GM23338 (cell line): ENCODE results near the gene SOX12. TPM values are rescaled to one million over a fixed set of nuclear protein-coding genes. Genes with fewer than 3 reads are reported as not detected.

Experiments
- ATAC-seq: fragments of 200-7000 bp; cut with Tn5 transposase; 3 replicates; pipeline ENCODE4 v1.9.1; 2020
- DNase-seq: peaks from one replicate; pipeline ENCODE4 v3.0.0-alpha.2; 2015; ENCODE audit warnings: low spot score
- H2AFZ ChIP-seq: fragments of 200-600 bp; sonication (generic); 2 replicates; pipeline ENCODE4 v1.8.0; 2016; ENCODE audit warnings: antibody characterized with exemption, mild to moderate bottlenecking, moderate library complexity
- H3F3A ChIP-seq: fragments of 200-600 bp; sonication (generic); replicated peaks from 2 replicates; pipeline ENCODE4 v1.8.0; 2017; ENCODE audit warnings: antibody characterized with exemption, mixed run types, low read depth
- H3K27ac ChIP-seq: fragments of 200-600 bp; sonication (generic); 2 replicates; pipeline ENCODE4 v1.6.1; 2016; ENCODE audit warnings: low read depth
- H3K27me3 ChIP-seq: fragments of 200-600 bp; sonication (generic); 2 replicates; pipeline ENCODE4 v1.8.0; 2016; ENCODE audit warnings: mild to moderate bottlenecking, mixed run types, moderate library complexity; ENCODE audit not compliant: insufficient read depth
- H3K36me3 ChIP-seq: fragments of 200-600 bp; sonication (generic); 2 replicates; pipeline ENCODE4 v1.8.0; 2016; ENCODE audit warnings: mild to moderate bottlenecking; ENCODE audit not compliant: insufficient read depth
- H3K4me1 ChIP-seq: fragments of 200-600 bp; sonication (generic); 2 replicates; pipeline ENCODE4 v1.8.0; 2016; ENCODE audit warnings: mild to moderate bottlenecking, moderate library complexity; ENCODE audit not compliant: insufficient read depth
- H3K4me2 ChIP-seq: fragments of 200-600 bp; sonication (generic); 2 replicates; pipeline ENCODE4 v1.7.1; 2017; ENCODE audit warnings: mixed run types
- H3K4me3 ChIP-seq: fragments of 200-600 bp; sonication (generic); 2 replicates; pipeline ENCODE4 v1.6.1; 2016; ENCODE audit warnings: mixed run types
- H3K79me2 ChIP-seq: fragments of 200-600 bp; sonication (generic); replicated peaks from 2 replicates; pipeline ENCODE4 v1.8.0; 2017; ENCODE audit warnings: mild to moderate bottlenecking; ENCODE audit not compliant: insufficient read depth
- H3K9me2 ChIP-seq: fragments of 200-600 bp; sonication (generic); 2 replicates; pipeline ENCODE4 v1.8.0; 2017; ENCODE audit not compliant: insufficient read depth
- H4K20me1 ChIP-seq: fragments of 200-600 bp; sonication (generic); replicated peaks from 2 replicates; pipeline ENCODE4 v1.8.0; 2017; ENCODE audit warnings: mild to moderate bottlenecking; ENCODE audit not compliant: insufficient read depth
- H3K27ac Mint-ChIP-seq: 2 replicates; pipeline ENCODE4 v1.8.0; 2020; ENCODE audit warnings: inconsistent platforms, mild to moderate bottlenecking, moderate library complexity, mixed read lengths
- H3K27me3 Mint-ChIP-seq: 3 replicates; pipeline ENCODE4 v1.8.0; 2022; ENCODE audit warnings: low read depth, mild to moderate bottlenecking, moderate library complexity, mixed read lengths, inconsistent platforms; ENCODE audit not compliant: insufficient read depth, poor library complexity
- H3K36me3 Mint-ChIP-seq: 3 replicates; pipeline ENCODE4 v1.8.0; 2021; ENCODE audit warnings: low read depth, mild to moderate bottlenecking, inconsistent platforms, moderate library complexity, mixed read lengths
- H3K4me1 Mint-ChIP-seq: 3 replicates; pipeline ENCODE4 v1.8.0; 2020; ENCODE audit warnings: mild to moderate bottlenecking, inconsistent platforms, mixed read lengths
- H3K4me3 Mint-ChIP-seq: 3 replicates; pipeline ENCODE4 v1.8.0; 2021; ENCODE audit warnings: moderate library complexity, mild to moderate bottlenecking, inconsistent platforms, mixed read lengths
- H3K9me3 Mint-ChIP-seq: 3 replicates; pipeline ENCODE4 v1.8.0; 2020; ENCODE audit warnings: moderate library complexity, mild to moderate bottlenecking, inconsistent platforms, mixed read lengths
- CREB1 ChIP-seq: fragments of 250-450 bp; sonication (Bioruptor Pico); IDR thresholded peaks from 2 replicates; pipeline ENCODE4 v1.5.0; 2020; ENCODE audit warnings: low read depth, mild to moderate bottlenecking, moderate library complexity
- EZH2 ChIP-seq: fragments of 200-600 bp; sonication (generic); IDR thresholded peaks from one replicate; pipeline ENCODE4 v1.8.0; 2017; ENCODE audit warnings: antibody characterized with exemption, mild to moderate bottlenecking, low read depth; ENCODE audit not compliant: unreplicated experiment
- EZH2phosphoT487 ChIP-seq: fragments of 200-600 bp; sonication (generic); IDR thresholded peaks from one replicate; pipeline ENCODE4 v1.8.1; 2018; ENCODE audit warnings: antibody characterized with exemption; ENCODE audit not compliant: unreplicated experiment
- JUNB ChIP-seq: IDR thresholded peaks from one replicate; pipeline ENCODE4 v1.6.1; 2016; ENCODE audit warnings: antibody characterized with exemption; ENCODE audit not compliant: unreplicated experiment
- NANOG ChIP-seq: IDR thresholded peaks from 2 replicates; pipeline ENCODE4 v1.6.1; 2016; ENCODE audit warnings: antibody characterized with exemption, borderline replicate concordance
- POLR2AphosphoS5 ChIP-seq: IDR thresholded peaks from 2 replicates; pipeline ENCODE4 v1.6.1; 2016; ENCODE audit warnings: antibody characterized with exemption, low read depth
- STAT1 ChIP-seq: IDR thresholded peaks from one replicate; pipeline ENCODE4 v1.6.1; 2016; ENCODE audit warnings: antibody characterized with exemption; ENCODE audit not compliant: unreplicated experiment
- ZNF114 ChIP-seq: fragments of 250-450 bp; sonication (Bioruptor Pico); IDR thresholded peaks from 2 replicates; pipeline ENCODE4 v1.5.0; 2020; ENCODE audit warnings: mild to moderate bottlenecking, moderate library complexity
- ZNF331 ChIP-seq: fragments of 250-450 bp; sonication (Bioruptor Pico); IDR thresholded peaks from 2 replicates; pipeline ENCODE4 v1.5.0; 2020; ENCODE audit warnings: low read depth, mild to moderate bottlenecking, moderate library complexity
- polyA plus RNA-seq: library from polyadenylated mRNA; unstranded; fragments of >200 nt; fragmentation: Nextera tagmentation; extraction: Ambion mirVana; gene quantifications from 2 replicates; pipeline ENCODE4 v1.2.1, GENCODE V29; 2016
- total RNA-seq: library from RNA; depleted of rRNA; stranded (reverse); fragments of >200 nt; shearing (Covaris generic); gene quantifications from 2 replicates; pipeline ENCODE4 v1.2.3, GENCODE V29; 2014
- TF ChIP-seq, protein P1 (sequence below), 2 experiments: fragments of 200-600 bp in 1 of 2; sonication (generic) in 1 of 2; conservative IDR thresholded peaks; 2 replicates each; pipeline versions ENCODE4 v1.5.1 to v1.6.1; 2016 to 2017; ENCODE audit warnings: antibody characterized with exemption in 2 of 2, low read depth in 2 of 2, mild to moderate bottlenecking in 2 of 2, moderate library complexity in 1 of 2
- TF ChIP-seq, protein P2 (sequence below): fragments of 250-450 bp; sonication (Bioruptor Pico); IDR thresholded peaks from 2 replicates; pipeline ENCODE4 v1.5.0; 2020; ENCODE audit warnings: mild to moderate bottlenecking, moderate library complexity
- TF ChIP-seq, protein P3 (sequence below): IDR thresholded peaks from 2 replicates; pipeline ENCODE4 v1.6.1; 2016; ENCODE audit warnings: antibody characterized with exemption
- TF ChIP-seq, protein P4 (sequence below): IDR thresholded peaks from one replicate; pipeline ENCODE4 v1.6.1; 2018; ENCODE audit warnings: antibody characterized with exemption; ENCODE audit not compliant: unreplicated experiment

The SOX12 gene
- total and polyA plus RNA-seq, 2 experiments from 2014 or later = 14.1 to 32.0 TPM

DNA sequence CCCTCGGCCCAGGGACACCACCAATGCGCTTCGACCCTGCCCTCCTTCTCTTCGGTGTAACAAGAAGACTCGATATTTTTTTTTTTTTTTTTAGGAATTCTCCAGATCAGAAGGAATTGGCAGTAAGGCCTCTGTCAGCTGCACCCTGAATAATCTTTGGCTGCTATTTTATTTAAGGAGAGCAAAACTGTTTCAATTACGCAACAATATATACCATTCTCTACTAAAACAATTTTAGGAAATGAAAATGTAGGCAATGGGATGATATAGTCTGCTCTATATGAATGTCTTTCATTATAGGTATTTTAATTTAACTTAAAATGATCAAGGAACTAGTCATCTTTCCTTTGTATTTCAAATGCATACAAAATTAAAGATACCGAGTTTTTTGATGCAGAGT is 14.7 kb upstream of the SOX12 start:
- Histone ChIP-seq H3K4me3 (peak overlapping the region; percentile 19), H3K79me2 (no peaks in the 10 kb centered on the region), H3K4me2 (peak overlapping the region; percentile 27), H4K20me1 (no peaks in the 10 kb centered on the region), H3K27me3 (no peaks in the 10 kb centered on the region), H3K36me3 (no peaks in the 10 kb centered on the region), H2AFZ (no peak overlapping the region), H3K9me2 (no peaks in the 10 kb centered on the region), H3K27ac (peak overlapping the region; percentile 11), H3F3A (peaks cover 8% of the 10 kb centered on the region), H3K4me1 (peaks cover 19% of the 10 kb centered on the region)
- Mint-ChIP-seq H3K4me1 (peaks cover 24% of the 10 kb centered on the region), H3K4me3 (peak overlapping the region; percentile 81; the same call in 2 of the 3 replicates), H3K9me3 (no peaks in the 10 kb centered on the region; the same call in 2 of the 3 replicates), H3K27ac (no peak overlapping the region), H3K36me3 (no peaks in the 10 kb centered on the region; the same call in 2 of the 3 replicates), H3K27me3 (peaks cover 4% of the 10 kb centered on the region)
- ATAC-seq (no peak), DNase-seq (no peak)
- TF ChIP-seq, protein P1, sequence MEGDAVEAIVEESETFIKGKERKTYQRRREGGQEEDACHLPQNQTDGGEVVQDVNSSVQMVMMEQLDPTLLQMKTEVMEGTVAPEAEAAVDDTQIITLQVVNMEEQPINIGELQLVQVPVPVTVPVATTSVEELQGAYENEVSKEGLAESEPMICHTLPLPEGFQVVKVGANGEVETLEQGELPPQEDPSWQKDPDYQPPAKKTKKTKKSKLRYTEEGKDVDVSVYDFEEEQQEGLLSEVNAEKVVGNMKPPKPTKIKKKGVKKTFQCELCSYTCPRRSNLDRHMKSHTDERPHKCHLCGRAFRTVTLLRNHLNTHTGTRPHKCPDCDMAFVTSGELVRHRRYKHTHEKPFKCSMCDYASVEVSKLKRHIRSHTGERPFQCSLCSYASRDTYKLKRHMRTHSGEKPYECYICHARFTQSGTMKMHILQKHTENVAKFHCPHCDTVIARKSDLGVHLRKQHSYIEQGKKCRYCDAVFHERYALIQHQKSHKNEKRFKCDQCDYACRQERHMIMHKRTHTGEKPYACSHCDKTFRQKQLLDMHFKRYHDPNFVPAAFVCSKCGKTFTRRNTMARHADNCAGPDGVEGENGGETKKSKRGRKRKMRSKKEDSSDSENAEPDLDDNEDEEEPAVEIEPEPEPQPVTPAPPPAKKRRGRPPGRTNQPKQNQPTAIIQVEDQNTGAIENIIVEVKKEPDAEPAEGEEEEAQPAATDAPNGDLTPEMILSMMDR (conservative IDR thresholded peaks at IDR 0.05; ENCODE audit: low read depth in 2 of 2) = no peak
- TF ChIP-seq EZH2 (no peak), JUNB (no peak), NANOG (no peak), STAT1 (no peak), CREB1 (CRISPR knock-in tag) (no peak), ZNF114 (no peak), POLR2AphosphoS5 (no peak), ZNF331 (CRISPR knock-in tag) (no peak), EZH2phosphoT487 (no peak)
- TF ChIP-seq, protein P2, sequence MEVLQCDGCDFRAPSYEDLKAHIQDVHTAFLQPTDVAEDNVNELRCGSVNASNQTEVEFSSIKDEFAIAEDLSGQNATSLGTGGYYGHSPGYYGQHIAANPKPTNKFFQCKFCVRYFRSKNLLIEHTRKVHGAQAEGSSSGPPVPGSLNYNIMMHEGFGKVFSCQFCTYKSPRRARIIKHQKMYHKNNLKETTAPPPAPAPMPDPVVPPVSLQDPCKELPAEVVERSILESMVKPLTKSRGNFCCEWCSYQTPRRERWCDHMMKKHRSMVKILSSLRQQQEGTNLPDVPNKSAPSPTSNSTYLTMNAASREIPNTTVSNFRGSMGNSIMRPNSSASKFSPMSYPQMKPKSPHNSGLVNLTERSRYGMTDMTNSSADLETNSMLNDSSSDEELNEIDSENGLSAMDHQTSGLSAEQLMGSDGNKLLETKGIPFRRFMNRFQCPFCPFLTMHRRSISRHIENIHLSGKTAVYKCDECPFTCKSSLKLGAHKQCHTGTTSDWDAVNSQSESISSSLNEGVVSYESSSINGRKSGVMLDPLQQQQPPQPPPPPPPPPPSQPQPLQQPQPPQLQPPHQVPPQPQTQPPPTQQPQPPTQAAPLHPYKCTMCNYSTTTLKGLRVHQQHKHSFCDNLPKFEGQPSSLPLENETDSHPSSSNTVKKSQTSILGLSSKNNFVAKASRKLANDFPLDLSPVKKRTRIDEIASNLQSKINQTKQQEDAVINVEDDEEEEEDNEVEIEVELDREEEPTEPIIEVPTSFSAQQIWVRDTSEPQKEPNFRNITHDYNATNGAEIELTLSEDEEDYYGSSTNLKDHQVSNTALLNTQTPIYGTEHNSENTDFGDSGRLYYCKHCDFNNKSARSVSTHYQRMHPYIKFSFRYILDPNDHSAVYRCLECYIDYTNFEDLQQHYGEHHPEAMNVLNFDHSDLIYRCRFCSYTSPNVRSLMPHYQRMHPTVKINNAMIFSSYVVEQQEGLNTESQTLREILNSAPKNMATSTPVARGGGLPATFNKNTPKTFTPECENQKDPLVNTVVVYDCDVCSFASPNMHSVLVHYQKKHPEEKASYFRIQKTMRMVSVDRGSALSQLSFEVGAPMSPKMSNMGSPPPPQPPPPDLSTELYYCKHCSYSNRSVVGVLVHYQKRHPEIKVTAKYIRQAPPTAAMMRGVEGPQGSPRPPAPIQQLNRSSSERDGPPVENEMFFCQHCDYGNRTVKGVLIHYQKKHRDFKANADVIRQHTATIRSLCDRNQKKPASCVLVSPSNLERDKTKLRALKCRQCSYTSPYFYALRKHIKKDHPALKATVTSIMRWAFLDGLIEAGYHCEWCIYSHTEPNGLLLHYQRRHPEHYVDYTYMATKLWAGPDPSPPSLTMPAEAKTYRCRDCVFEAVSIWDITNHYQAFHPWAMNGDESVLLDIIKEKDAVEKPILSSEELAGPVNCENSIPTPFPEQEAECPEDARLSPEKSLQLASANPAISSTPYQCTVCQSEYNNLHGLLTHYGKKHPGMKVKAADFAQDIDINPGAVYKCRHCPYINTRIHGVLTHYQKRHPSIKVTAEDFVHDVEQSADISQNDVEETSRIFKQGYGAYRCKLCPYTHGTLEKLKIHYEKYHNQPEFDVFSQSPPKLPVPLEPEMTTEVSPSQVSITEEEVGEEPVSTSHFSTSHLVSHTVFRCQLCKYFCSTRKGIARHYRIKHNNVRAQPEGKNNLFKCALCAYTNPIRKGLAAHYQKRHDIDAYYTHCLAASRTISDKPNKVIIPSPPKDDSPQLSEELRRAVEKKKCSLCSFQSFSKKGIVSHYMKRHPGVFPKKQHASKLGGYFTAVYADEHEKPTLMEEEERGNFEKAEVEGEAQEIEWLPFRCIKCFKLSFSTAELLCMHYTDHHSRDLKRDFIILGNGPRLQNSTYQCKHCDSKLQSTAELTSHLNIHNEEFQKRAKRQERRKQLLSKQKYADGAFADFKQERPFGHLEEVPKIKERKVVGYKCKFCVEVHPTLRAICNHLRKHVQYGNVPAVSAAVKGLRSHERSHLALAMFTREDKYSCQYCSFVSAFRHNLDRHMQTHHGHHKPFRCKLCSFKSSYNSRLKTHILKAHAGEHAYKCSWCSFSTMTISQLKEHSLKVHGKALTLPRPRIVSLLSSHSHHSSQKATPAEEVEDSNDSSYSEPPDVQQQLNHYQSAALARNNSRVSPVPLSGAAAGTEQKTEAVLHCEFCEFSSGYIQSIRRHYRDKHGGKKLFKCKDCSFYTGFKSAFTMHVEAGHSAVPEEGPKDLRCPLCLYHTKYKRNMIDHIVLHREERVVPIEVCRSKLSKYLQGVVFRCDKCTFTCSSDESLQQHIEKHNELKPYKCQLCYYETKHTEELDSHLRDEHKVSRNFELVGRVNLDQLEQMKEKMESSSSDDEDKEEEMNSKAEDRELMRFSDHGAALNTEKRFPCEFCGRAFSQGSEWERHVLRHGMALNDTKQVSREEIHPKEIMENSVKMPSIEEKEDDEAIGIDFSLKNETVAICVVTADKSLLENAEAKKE (CRISPR knock-in tag) = no peak
- TF ChIP-seq, protein P3, sequence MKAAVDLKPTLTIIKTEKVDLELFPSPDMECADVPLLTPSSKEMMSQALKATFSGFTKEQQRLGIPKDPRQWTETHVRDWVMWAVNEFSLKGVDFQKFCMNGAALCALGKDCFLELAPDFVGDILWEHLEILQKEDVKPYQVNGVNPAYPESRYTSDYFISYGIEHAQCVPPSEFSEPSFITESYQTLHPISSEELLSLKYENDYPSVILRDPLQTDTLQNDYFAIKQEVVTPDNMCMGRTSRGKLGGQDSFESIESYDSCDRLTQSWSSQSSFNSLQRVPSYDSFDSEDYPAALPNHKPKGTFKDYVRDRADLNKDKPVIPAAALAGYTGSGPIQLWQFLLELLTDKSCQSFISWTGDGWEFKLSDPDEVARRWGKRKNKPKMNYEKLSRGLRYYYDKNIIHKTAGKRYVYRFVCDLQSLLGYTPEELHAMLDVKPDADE = no peak
- TF ChIP-seq, protein P4, sequence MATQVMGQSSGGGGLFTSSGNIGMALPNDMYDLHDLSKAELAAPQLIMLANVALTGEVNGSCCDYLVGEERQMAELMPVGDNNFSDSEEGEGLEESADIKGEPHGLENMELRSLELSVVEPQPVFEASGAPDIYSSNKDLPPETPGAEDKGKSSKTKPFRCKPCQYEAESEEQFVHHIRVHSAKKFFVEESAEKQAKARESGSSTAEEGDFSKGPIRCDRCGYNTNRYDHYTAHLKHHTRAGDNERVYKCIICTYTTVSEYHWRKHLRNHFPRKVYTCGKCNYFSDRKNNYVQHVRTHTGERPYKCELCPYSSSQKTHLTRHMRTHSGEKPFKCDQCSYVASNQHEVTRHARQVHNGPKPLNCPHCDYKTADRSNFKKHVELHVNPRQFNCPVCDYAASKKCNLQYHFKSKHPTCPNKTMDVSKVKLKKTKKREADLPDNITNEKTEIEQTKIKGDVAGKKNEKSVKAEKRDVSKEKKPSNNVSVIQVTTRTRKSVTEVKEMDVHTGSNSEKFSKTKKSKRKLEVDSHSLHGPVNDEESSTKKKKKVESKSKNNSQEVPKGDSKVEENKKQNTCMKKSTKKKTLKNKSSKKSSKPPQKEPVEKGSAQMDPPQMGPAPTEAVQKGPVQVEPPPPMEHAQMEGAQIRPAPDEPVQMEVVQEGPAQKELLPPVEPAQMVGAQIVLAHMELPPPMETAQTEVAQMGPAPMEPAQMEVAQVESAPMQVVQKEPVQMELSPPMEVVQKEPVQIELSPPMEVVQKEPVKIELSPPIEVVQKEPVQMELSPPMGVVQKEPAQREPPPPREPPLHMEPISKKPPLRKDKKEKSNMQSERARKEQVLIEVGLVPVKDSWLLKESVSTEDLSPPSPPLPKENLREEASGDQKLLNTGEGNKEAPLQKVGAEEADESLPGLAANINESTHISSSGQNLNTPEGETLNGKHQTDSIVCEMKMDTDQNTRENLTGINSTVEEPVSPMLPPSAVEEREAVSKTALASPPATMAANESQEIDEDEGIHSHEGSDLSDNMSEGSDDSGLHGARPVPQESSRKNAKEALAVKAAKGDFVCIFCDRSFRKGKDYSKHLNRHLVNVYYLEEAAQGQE = no peak
